Pancreas (tissue), 10 donors: ENCODE results near the gene RBM20. TPM values are rescaled to one million over a fixed set of nuclear protein-coding genes. Genes with fewer than 3 reads are reported as not detected.
"Not testable (repeated sequence)": the region's sequence is repeated elsewhere in the genome, so short reads cannot be mapped to it uniquely, and the experiment has no call there.

Experiments
- ATAC-seq, 4 donors: fragments of 200-7000 bp; cut with Tn5 transposase; one replicate each; pipeline versions ENCODE4 v1.8.0 to v1.9.1; 2020; ENCODE audit warnings: mild to moderate bottlenecking in 4 of 4, moderate library complexity in 4 of 4
- DNase-seq, 6 donors: peaks; one replicate each; pipeline ENCODE4 v3.0.0-alpha.2; 2020
- FAIRE-seq: peaks from 2 replicates; lab custom pipeline; 2012; peaks lifted over from hg19 to GRCh38; lab: Jason Lieb, UNC
- H3K27ac ChIP-seq, 4 donors: fragments of 200-600 bp; sonication (generic); 1 replicate in 3 of 4; 2 replicates in 1 of 4; pipeline versions ENCODE4 v1.5.0 to v1.8.0; 2020
- H3K27me3 ChIP-seq, 4 donors: fragments of 200-600 bp; one replicate each; pipeline ENCODE4 v1.8.0; 2021
- H3K36me3 ChIP-seq, 3 donors: fragments of 200-600 bp; sonication (generic) in 1 of 3; one replicate each; pipeline versions ENCODE4 v1.5.0 to v1.8.0; 2020 to 2021
- H3K4me1 ChIP-seq, 3 donors: fragments of 200-600 bp; one replicate each; pipeline ENCODE4 v1.8.0; 2021
- H3K4me3 ChIP-seq, 4 donors: fragments of 200-600 bp; sonication (generic) in 2 of 4; one replicate each; pipeline versions ENCODE4 v1.5.0 to v1.8.0; 2020 to 2021
- H3K9me3 ChIP-seq, 4 donors: fragments of 200-600 bp; one replicate each; pipeline ENCODE4 v1.8.0; 2021
- CTCF ChIP-seq, 4 donors: fragments of 200-600 bp; sonication (generic) in 3 of 4; IDR thresholded peaks; one replicate each; pipeline versions ENCODE4 v1.5.0 to v1.8.0; 2021; ENCODE audit warnings: antibody characterized with exemption in 4 of 4
- WGBS, 2 donors: extraction: QIAGEN DNeasy Blood & Tissue Kit; methylation state at CpG; one replicate each; pipeline ENCODE4 v1.1.7; 2013; 5-methylcytosine and 5-hydroxymethylcytosine counted together
- intact Hi-C, 3 donors: fragments of 100-400 bp; cut with DNase I; formaldehyde crosslinking; loops; one replicate each; pipeline versions ENCODE4 v1.11.1 to v1.14.2; 2022
- polyA plus RNA-seq, 2 donors: library from polyadenylated mRNA; stranded (reverse); fragments of 200-250 nt; gene quantifications; one replicate each; pipeline ENCODE4 v1.2.3, GENCODE V29; 2013
- total RNA-seq, 6 donors: library from RNA; stranded (reverse); fragmentation: NEBNext Ultra II Directional in 4 of 6; extraction: Animal tissue kit (Norgen Biotek cat#: 25700) in 4 of 6; gene quantifications; one replicate each; pipeline versions ENCODE4 v1.2.1 to v1.2.4, GENCODE V29; 2021 to 2023
- donor health status: healthy with polysubstance abuse.
- donor health status: DM: no; HTN: no; CAD: no; lungs with moderate emphysema.
- donor health status: DM: no; HTN: no; CAD: no.
- donor health status: control.
- donor health status: control.
- donor health status: Bipolar disorder and iron deficiency.
- donor health status: DM: yes; HTN: yes; CAD: no.
- donor health status: DM: no; HTN: no; CAD: no.
- donor health status: DM: no; HTN: no; CAD: no.
- donor health status: DM: yes; HTN: yes; CAD: no.

Gene RBM20
- total and polyA plus RNA-seq, 8 donors: 0.79 to 23.6 (median 3.7) TPM

GRCh38 chr10:110762849-110763211 is 118.7 kb downstream of the RBM20 start:
- DNase-seq: no peak
- 75 to 85% methylated on average over 5 of the region's 5 CpGs for WGBS, 2 donors
- no peak overlapping the region for H3K27ac ChIP-seq

GRCh38 chr10:110764378-110764777 is 120.2 kb downstream of the RBM20 start:
- Histone ChIP-seq H3K27me3 (no peaks in the 10 kb centered on the region), H3K4me3 (no peak overlapping the region), H3K9me3 (no peaks in the 10 kb centered on the region), H3K36me3 (no peaks in the 10 kb centered on the region), H3K27ac (no peak overlapping the region), H3K4me1 (no peaks in the 10 kb centered on the region)
- DNase-seq (no peak), ATAC-seq (no peak), FAIRE-seq (no peak)
- intact Hi-C loops: no loop called here
- TF ChIP-seq CTCF (IDR thresholded peaks at IDR 0.05): no peak
- 83 to 85% methylated on average over 12 of the region's 12 CpGs for WGBS, 2 donors

More at GRCh38 chr10:110762849-110763211, 118.7 kb downstream of the RBM20 start:
- H3K36me3 ChIP-seq: no peaks in the 10 kb centered on the region
- FAIRE-seq (no peak), ATAC-seq (peak in 2 of 4 donors; percentile 50 to 73)
- no peak overlapping the region for H3K4me3 ChIP-seq
- no peaks in the 10 kb centered on the region for H3K9me3 ChIP-seq
- H3K4me1 ChIP-seq: no peaks in the 10 kb centered on the region
- TF ChIP-seq CTCF (IDR thresholded peaks at IDR 0.05): no peak
- intact Hi-C loops: no loop called here
- no peaks in the 10 kb centered on the region for H3K27me3 ChIP-seq

- FAIRE-seq (no peak), ATAC-seq (no peak), DNase-seq (no peak)
- Histone ChIP-seq H3K9me3 (no peaks in the 10 kb centered on the region), H3K27me3 (no peaks in the 10 kb centered on the region), H3K4me1 (no peaks in the 10 kb centered on the region), H3K36me3 (no peaks in the 10 kb centered on the region), H3K27ac (no peak overlapping the region), H3K4me3 (no peak overlapping the region)
- WGBS, 2 donors: 80 to 83% methylated on average over 13 of the region's 13 CpGs
- intact Hi-C loops: no loop called here
- no peak for TF ChIP-seq CTCF (IDR thresholded peaks at IDR 0.05)
Observed at GRCh38 chr10:110764793-110765512, 120.8 kb downstream of the RBM20 start.

GRCh38 chr10:110765513-110766319 is 121.6 kb downstream of the RBM20 start:
- H3K4me3 ChIP-seq: no peak overlapping the region
- no peak for DNase-seq
- no peaks in the 10 kb centered on the region for H3K4me1 ChIP-seq
- no peak for ATAC-seq
- FAIRE-seq: no peak
- no peak overlapping the region for H3K27ac ChIP-seq
- no peaks in the 10 kb centered on the region for H3K27me3 ChIP-seq
- intact Hi-C loops: no loop called here
- no peaks in the 10 kb centered on the region for H3K9me3 ChIP-seq
- WGBS, 2 donors: 86 to 87% methylated on average over 8 of the region's 8 CpGs
- no peak for TF ChIP-seq CTCF (IDR thresholded peaks at IDR 0.05)
- no peaks in the 10 kb centered on the region for H3K36me3 ChIP-seq

- intact Hi-C loops: not testable (repeated sequence)
Observed at GRCh38 chr10:110767601-110768000, 123.5 kb downstream of the RBM20 start.

More at GRCh38 chr10:110767601-110768000, 123.5 kb downstream of the RBM20 start:
- WGBS, 2 donors: 96 to 98% methylated on average over 13 to 28 of the region's 29 CpGs
- not testable (repeated sequence) for H3K4me3 ChIP-seq, FAIRE-seq, DNase-seq, H3K4me1 ChIP-seq, H3K36me3 ChIP-seq, ATAC-seq, H3K27me3 ChIP-seq, H3K9me3 ChIP-seq, H3K27ac ChIP-seq
